ENCODE results near the gene KRT74.

KRT74 gene

DNA sequence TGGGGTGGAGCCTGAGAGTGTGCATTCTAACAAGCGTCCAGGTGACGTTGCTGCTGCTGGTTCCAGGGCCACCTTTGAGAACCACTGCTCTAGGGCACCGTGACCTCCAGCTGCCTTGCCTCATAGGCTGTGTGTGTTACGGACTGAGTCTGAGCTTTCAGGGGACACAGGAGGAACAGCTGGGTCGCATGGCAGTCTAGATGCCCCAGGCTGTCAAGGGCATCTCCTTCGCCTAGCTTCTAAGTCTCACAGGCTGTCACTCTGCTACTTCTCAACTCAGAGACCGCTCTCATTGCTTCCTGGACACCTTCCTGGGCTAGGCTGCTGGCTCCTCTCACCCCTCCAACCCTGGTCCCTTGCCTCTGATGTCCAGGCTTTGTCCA lies 43.8 kb upstream of the KRT74 start:
- Histone ChIP-seq H4K20me1 (ENCODE audit: insufficient read depth, low read length) (no peaks in the 10 kb centered on the region; the same call in 1 of the 2 replicates), H3K4me1 (ENCODE audit: insufficient read depth, low read length) (no peaks in the 10 kb centered on the region), H3K9me3 (ENCODE audit: insufficient read depth, low read length, severe bottlenecking) (no peaks in the 10 kb centered on the region), H2AFZ (ENCODE audit: low read depth, low read length) (no peak overlapping the region), H3K36me3 (ENCODE audit: insufficient read depth, low read length) (no peaks in the 10 kb centered on the region), H3K79me2 (ENCODE audit: insufficient read depth, low read length) (no peaks in the 10 kb centered on the region), H3K27me3 (ENCODE audit: insufficient read depth, low read length, poor library complexity) (peaks cover 10% of the 10 kb centered on the region), H3K27ac (ENCODE audit: low read length) (no peak overlapping the region), H3K4me3 (ENCODE audit: low read depth in 1 of 2, low read length in 2 of 2) (no peak overlapping the region), H3K4me2 (ENCODE audit: insufficient read depth, low read length) (no peak overlapping the region), H3K9ac (ENCODE audit: low read depth, low read length) (no peak overlapping the region)
- no peak for ATAC-seq (ENCODE audit: insufficient read depth, low read depth)
- TF ChIP-seq EZH2 (IDR thresholded peaks at IDR 0.05; ENCODE audit: borderline replicate concordance, low read depth, low read length, severe bottlenecking), result no peak
- TF ChIP-seq, protein P1, sequence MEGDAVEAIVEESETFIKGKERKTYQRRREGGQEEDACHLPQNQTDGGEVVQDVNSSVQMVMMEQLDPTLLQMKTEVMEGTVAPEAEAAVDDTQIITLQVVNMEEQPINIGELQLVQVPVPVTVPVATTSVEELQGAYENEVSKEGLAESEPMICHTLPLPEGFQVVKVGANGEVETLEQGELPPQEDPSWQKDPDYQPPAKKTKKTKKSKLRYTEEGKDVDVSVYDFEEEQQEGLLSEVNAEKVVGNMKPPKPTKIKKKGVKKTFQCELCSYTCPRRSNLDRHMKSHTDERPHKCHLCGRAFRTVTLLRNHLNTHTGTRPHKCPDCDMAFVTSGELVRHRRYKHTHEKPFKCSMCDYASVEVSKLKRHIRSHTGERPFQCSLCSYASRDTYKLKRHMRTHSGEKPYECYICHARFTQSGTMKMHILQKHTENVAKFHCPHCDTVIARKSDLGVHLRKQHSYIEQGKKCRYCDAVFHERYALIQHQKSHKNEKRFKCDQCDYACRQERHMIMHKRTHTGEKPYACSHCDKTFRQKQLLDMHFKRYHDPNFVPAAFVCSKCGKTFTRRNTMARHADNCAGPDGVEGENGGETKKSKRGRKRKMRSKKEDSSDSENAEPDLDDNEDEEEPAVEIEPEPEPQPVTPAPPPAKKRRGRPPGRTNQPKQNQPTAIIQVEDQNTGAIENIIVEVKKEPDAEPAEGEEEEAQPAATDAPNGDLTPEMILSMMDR (IDR thresholded peaks at IDR 0.05; ENCODE audit: borderline replicate concordance, extremely low read depth, low read length, poor library complexity, severe bottlenecking), result no peak
- no peak for DNase-seq

DNA sequence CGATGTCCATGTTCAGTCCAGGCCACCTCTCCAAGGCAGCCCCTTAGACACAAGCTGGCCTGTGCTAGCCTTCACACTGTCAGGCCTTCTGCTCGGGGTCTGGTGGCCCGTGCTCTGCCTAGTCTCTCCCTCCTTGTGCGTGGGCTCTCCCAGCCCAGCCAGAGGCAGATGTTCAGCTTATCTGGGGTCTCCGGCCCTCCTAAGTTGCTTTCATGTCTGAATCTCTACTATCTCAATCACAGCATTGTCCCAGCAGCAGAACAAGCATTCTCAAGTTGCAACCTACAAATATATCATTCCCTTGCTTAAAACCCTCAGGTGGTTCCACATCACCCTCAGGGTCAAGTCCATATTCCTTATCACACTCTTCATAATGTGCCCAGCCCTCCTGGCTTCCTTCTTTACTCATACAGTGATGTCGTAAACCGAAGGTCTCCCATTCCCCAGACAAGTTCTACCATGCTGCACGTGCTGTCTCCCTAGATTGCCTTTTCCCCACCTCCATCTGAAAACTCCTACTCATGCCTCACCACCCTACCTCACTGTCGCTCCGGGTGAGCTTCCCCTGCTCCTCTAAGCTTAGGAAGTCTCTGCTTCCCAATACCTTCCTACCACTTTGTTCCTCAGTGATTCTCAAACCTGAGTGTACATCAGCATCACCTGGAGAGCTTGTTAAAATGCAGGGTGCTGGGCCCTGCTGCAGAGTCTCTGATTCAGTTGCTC lies 43.2 kb upstream of the KRT74 start:
- no peak overlapping the region for H2AFZ ChIP-seq (ENCODE audit: low read depth, low read length)
- H3K4me1 ChIP-seq (ENCODE audit: insufficient read depth, low read length), result no peaks in the 10 kb centered on the region
- no peaks in the 10 kb centered on the region for H3K9me3 ChIP-seq (ENCODE audit: insufficient read depth, low read length, severe bottlenecking)
- no peaks in the 10 kb centered on the region for H3K36me3 ChIP-seq (ENCODE audit: insufficient read depth, low read length)
- no peaks in the 10 kb centered on the region for H3K79me2 ChIP-seq (ENCODE audit: insufficient read depth, low read length)
- no peak for ATAC-seq (ENCODE audit: insufficient read depth, low read depth)
- peaks cover 10% of the 10 kb centered on the region for H3K27me3 ChIP-seq (ENCODE audit: insufficient read depth, low read length, poor library complexity)
- H3K4me2 ChIP-seq (ENCODE audit: insufficient read depth, low read length), result no peak overlapping the region
- no peak overlapping the region for H3K27ac ChIP-seq (ENCODE audit: low read length)
- TF ChIP-seq, protein P1 (IDR thresholded peaks at IDR 0.05; ENCODE audit: borderline replicate concordance, extremely low read depth, low read length, poor library complexity, severe bottlenecking), result no peak
- no peak for TF ChIP-seq EZH2 (IDR thresholded peaks at IDR 0.05; ENCODE audit: borderline replicate concordance, low read depth, low read length, severe bottlenecking)
- H3K4me3 ChIP-seq (ENCODE audit: low read depth in 1 of 2, low read length in 2 of 2), result no peak overlapping the region
- H3K9ac ChIP-seq (ENCODE audit: low read depth, low read length), result no peak overlapping the region
- DNase-seq, result no peak
- H4K20me1 ChIP-seq (ENCODE audit: insufficient read depth, low read length), result no peaks in the 10 kb centered on the region; the same call in 1 of the 2 replicates

DNA sequence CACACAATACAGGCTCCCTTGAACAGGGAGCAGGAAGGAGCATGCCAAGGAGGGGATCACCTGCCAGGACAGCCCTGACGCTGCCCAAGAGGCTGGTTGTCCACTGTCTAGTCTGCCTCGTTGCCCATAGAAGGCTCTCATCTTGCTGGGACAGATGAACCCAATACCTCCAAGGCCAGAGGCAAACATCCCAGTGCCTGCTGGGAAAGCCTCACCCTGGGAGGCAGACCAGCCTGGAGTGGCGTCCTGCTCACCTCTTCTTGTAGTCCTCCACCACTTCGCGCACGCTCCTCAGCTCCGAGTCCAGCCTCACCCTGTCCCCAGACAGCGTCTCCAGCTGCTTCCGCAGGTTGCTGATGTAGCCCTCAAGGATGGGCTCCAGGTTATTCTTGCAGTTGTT lies 42.3 kb upstream of the KRT74 start:
- DNase-seq (no peak), ATAC-seq (ENCODE audit: insufficient read depth, low read depth) (no peak)
- Histone ChIP-seq H3K4me3 (ENCODE audit: low read depth in 1 of 2, low read length in 2 of 2) (no peak overlapping the region), H3K4me2 (ENCODE audit: insufficient read depth, low read length) (no peak overlapping the region), H3K27ac (ENCODE audit: low read length) (no peak overlapping the region), H3K9me3 (ENCODE audit: insufficient read depth, low read length, severe bottlenecking) (no peaks in the 10 kb centered on the region), H2AFZ (ENCODE audit: low read depth, low read length) (no peak overlapping the region), H3K79me2 (ENCODE audit: insufficient read depth, low read length) (no peaks in the 10 kb centered on the region), H3K9ac (ENCODE audit: low read depth, low read length) (no peak overlapping the region), H3K27me3 (ENCODE audit: insufficient read depth, low read length, poor library complexity) (peaks cover 10% of the 10 kb centered on the region), H3K4me1 (ENCODE audit: insufficient read depth, low read length) (no peaks in the 10 kb centered on the region), H3K36me3 (ENCODE audit: insufficient read depth, low read length) (no peaks in the 10 kb centered on the region), H4K20me1 (ENCODE audit: insufficient read depth, low read length) (no peaks in the 10 kb centered on the region; the same call in 1 of the 2 replicates)
- TF ChIP-seq, protein P1 (IDR thresholded peaks at IDR 0.05; ENCODE audit: borderline replicate concordance, extremely low read depth, low read length, poor library complexity, severe bottlenecking), result no peak
- no peak for TF ChIP-seq EZH2 (IDR thresholded peaks at IDR 0.05; ENCODE audit: borderline replicate concordance, low read depth, low read length, severe bottlenecking)
